Erythroblast (primary cell): Measurements from ENCODE around the gene MYBPC3.

Experiments used
- GATA1 ChIP-seq: IDR thresholded peaks from 2 replicates; pipeline ENCODE4 v1.6.1; 2011; ENCODE audit warnings: low read depth, mild to moderate bottlenecking, control low read depth, low read length, moderate library complexity
- POLR2A ChIP-seq: IDR thresholded peaks from 2 replicates; pipeline ENCODE4 v1.6.1; 2011; ENCODE audit warnings: mild to moderate bottlenecking, low read length

DNA sequence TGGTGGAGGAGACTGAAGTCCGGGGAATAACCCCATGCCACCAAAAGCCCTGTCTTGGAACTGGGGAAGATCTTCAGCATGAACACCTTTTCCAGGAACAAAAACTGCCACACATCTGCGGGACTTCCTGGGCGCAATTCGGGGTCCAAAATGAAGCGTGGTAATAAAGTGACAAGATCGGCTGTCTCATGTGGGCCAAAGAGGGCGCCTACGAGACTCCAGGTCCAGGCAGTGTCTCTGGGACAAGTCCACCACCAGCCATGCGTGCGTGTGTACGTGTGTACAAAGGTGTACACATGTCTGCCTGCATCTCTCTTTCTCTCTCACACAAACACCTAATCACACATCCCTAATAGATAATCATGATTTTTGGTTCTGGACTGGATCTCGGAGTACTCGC is 8.9 kb upstream of the MYBPC3 start:
- TF ChIP-seq POLR2A (no peak), GATA1 (no peak)
